ENCODE data around the gene HRG. TPM values are rescaled to one million over a fixed set of nuclear protein-coding genes. Genes with fewer than 3 reads are reported as not detected.
A peak's percentile ranks its signal among the peaks of the same experiment; 100 is the strongest.

HRG gene
- total and polyA plus RNA-seq, 2 experiments from 2014 or later = not detected

DNA sequence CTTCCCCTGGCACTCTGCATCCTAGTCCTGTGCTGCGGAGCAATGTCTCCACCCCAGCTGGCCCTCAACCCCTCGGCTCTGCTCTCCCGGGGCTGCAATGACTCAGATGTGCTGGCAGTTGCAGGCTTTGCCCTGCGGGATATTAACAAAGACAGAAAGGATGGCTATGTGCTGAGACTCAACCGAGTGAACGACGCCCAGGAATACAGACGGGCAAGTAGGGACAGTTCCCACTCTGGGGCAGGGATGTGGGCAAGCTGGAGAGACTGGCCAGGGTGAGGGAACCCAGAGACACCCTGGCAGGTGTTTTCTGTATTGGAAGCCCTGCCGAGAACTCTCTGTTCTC lies 25.4 kb upstream of the HRG start:
- Histone ChIP-seq H3K9me3 (ENCODE audit: low read depth) (no peaks in the 10 kb centered on the region), H3K79me2 (ENCODE audit: insufficient read depth) (no peaks in the 10 kb centered on the region), H3K4me2 (ENCODE audit: unreplicated experiment) (peak overlapping the region; percentile 40), H2AFZ (peak overlapping the region; percentile 23; the same call in 1 of the 2 replicates), H3K27ac (no peak overlapping the region), H3F3A (ENCODE audit: insufficient read depth) (0 out of 2 replicates have a peak, but pooled peaks cover 10% of the 10 kb centered on the region), H4K20me1 (ENCODE audit: insufficient read depth) (no peaks in the 10 kb centered on the region), H3K27me3 (replicated peaks; ENCODE audit: insufficient read depth) (peaks cover 54% of the 10 kb centered on the region), H3K9ac (no peak overlapping the region), H3K36me3 (ENCODE audit: low read depth) (no peaks in the 10 kb centered on the region), H3K9me2 (ENCODE audit: insufficient read depth) (no peaks in the 10 kb centered on the region), H3K4me1 (ENCODE audit: insufficient read depth) (no peaks in the 10 kb centered on the region), H3K4me3 (no peak overlapping the region)
- TF ChIP-seq EZH2phosphoT487 (IDR thresholded peaks at IDR 0.05; ENCODE audit: insufficient read depth, low read depth) (no peak), EZH2 (IDR thresholded peaks at IDR 0.05; ENCODE audit: insufficient read depth, poor library complexity, severe bottlenecking) (no peak)
- DNase-seq = peak; percentile 75
- in situ Hi-C loops (cut with MboI) = no loop called here
- 3% methylated on average over 9 of the region's 9 CpGs for whole genome bisulfite sequencing, 2 experiments (ENCODE audit: low coverage in 1 of 2, low lambda C conversion rate in 2 of 2, missing lambda C conversion rate in 2 of 2)

DNA sequence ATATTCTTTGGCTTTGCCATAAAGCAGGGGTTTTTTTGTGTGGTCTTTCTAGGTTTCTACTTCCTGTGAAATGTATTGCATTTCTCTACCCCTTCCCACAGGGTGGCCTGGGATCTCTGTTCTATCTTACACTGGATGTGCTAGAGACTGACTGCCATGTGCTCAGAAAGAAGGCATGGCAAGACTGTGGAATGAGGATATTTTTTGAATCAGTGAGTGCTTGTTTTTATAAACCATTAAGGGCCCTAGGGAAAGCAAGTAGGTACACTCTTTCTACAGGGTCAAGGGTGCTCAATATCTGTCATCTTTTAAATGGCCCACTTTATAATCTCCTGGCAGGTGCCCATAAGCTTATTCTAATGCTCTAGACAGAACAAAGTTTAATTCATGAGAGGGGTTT lies 24.9 kb upstream of the HRG start:
- in situ Hi-C loops (cut with MboI) = no loop called here
- H3K9me2 ChIP-seq (ENCODE audit: insufficient read depth) = no peaks in the 10 kb centered on the region
- no peaks in the 10 kb centered on the region for H3K4me1 ChIP-seq (ENCODE audit: insufficient read depth)
- peaks cover 54% of the 10 kb centered on the region for H3K27me3 ChIP-seq (replicated peaks; ENCODE audit: insufficient read depth)
- H4K20me1 ChIP-seq (ENCODE audit: insufficient read depth) = no peaks in the 10 kb centered on the region
- DNase-seq = no peak
- peak overlapping the region; percentile 23; the same call in 1 of the 2 replicates for H2AFZ ChIP-seq
- TF ChIP-seq EZH2 (IDR thresholded peaks at IDR 0.05; ENCODE audit: insufficient read depth, poor library complexity, severe bottlenecking) (no peak), EZH2phosphoT487 (IDR thresholded peaks at IDR 0.05; ENCODE audit: insufficient read depth, low read depth) (no peak)
- H3K4me2 ChIP-seq (ENCODE audit: unreplicated experiment) = peak overlapping the region; percentile 40
- no peaks in the 10 kb centered on the region for H3K79me2 ChIP-seq (ENCODE audit: insufficient read depth)
- 0 out of 2 replicates have a peak, but pooled peaks cover 10% of the 10 kb centered on the region for H3F3A ChIP-seq (ENCODE audit: insufficient read depth)
- no peak overlapping the region for H3K9ac ChIP-seq
- H3K36me3 ChIP-seq (ENCODE audit: low read depth) = no peaks in the 10 kb centered on the region
- H3K9me3 ChIP-seq (ENCODE audit: low read depth) = no peaks in the 10 kb centered on the region
- no peak overlapping the region for H3K4me3 ChIP-seq
- no peak overlapping the region for H3K27ac ChIP-seq

DNA sequence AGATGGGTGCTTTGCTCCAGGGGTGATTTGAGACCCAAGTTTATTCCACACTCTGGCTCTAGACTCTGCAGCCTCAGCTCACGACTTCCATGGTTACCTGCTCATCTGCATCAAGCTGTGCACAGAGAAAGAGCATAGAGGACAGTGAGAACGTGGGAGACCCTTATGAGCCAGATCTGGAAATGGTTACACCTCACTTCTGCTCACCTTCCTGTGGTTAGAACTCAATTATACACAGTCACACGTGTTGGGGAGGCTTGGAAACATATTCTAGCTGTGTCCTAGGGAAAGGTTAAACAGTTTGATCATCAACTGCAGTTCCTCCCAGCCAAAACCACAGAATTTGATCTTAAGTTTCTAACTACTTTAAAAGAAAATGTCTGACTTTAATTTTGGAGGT lies 23.8 kb upstream of the HRG start:
- H3K36me3 ChIP-seq (ENCODE audit: low read depth) = no peaks in the 10 kb centered on the region
- in situ Hi-C loops (cut with MboI) = no loop called here
- TF ChIP-seq EZH2 (IDR thresholded peaks at IDR 0.05; ENCODE audit: insufficient read depth, poor library complexity, severe bottlenecking) = no peak
- TF ChIP-seq EZH2phosphoT487 (IDR thresholded peaks at IDR 0.05; ENCODE audit: insufficient read depth, low read depth) = no peak
- no peaks in the 10 kb centered on the region for H4K20me1 ChIP-seq (ENCODE audit: insufficient read depth)
- H3K79me2 ChIP-seq (ENCODE audit: insufficient read depth) = no peaks in the 10 kb centered on the region
- no peak overlapping the region for H3K4me2 ChIP-seq (ENCODE audit: unreplicated experiment)
- H3K27me3 ChIP-seq (replicated peaks; ENCODE audit: insufficient read depth) = peaks cover 53% of the 10 kb centered on the region
- H3K4me1 ChIP-seq (ENCODE audit: insufficient read depth) = no peaks in the 10 kb centered on the region
- no peak overlapping the region for H3K4me3 ChIP-seq
- 0 out of 2 replicates have a peak, but pooled peaks cover 10% of the 10 kb centered on the region for H3F3A ChIP-seq (ENCODE audit: insufficient read depth)
- WGBS, 2 experiments (ENCODE audit: low coverage in 1 of 2, low lambda C conversion rate in 2 of 2, missing lambda C conversion rate in 2 of 2) = 7 to 20% methylated on average over 3 of the region's 3 CpGs
- no peak overlapping the region for H3K9ac ChIP-seq
- DNase-seq = no peak
- no peak overlapping the region for H2AFZ ChIP-seq
- no peak overlapping the region for H3K27ac ChIP-seq
- no peaks in the 10 kb centered on the region for H3K9me3 ChIP-seq (ENCODE audit: low read depth)
- no peaks in the 10 kb centered on the region for H3K9me2 ChIP-seq (ENCODE audit: insufficient read depth)

DNA sequence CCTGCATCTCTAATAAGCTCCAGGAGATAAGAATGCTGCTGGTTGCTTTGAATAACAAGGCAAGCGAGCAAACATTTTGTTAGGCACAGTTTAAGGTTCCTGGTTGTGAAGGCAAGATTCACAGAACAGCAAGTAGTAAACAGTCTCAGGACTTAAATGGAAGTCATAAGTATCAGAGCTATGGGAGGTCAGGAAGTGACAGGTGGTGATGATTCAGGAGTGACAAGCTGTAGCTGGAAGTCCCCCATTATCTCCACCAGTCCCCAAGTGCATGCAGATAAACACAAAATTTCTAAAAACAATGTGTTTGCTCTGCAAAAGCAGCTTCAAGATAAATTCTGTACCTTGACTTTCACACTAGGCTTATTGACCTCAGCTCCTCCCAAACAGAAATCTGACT lies 22.3 kb upstream of the HRG start:
- no peak for DNase-seq
- Histone ChIP-seq H3K9me3 (ENCODE audit: low read depth) (no peaks in the 10 kb centered on the region), H3K4me3 (no peak overlapping the region), H3K4me2 (ENCODE audit: unreplicated experiment) (no peak overlapping the region), H3F3A (ENCODE audit: insufficient read depth) (0 out of 2 replicates have a peak, but pooled peaks cover 10% of the 10 kb centered on the region), H3K4me1 (ENCODE audit: insufficient read depth) (no peaks in the 10 kb centered on the region), H3K36me3 (ENCODE audit: low read depth) (no peaks in the 10 kb centered on the region), H4K20me1 (ENCODE audit: insufficient read depth) (no peaks in the 10 kb centered on the region), H3K27ac (no peak overlapping the region), H2AFZ (no peak overlapping the region), H3K27me3 (replicated peaks; ENCODE audit: insufficient read depth) (peaks cover 52% of the 10 kb centered on the region), H3K9ac (no peak overlapping the region), H3K79me2 (ENCODE audit: insufficient read depth) (no peaks in the 10 kb centered on the region), H3K9me2 (ENCODE audit: insufficient read depth) (no peaks in the 10 kb centered on the region)
- no peak for TF ChIP-seq EZH2phosphoT487 (IDR thresholded peaks at IDR 0.05; ENCODE audit: insufficient read depth, low read depth)
- TF ChIP-seq EZH2 (IDR thresholded peaks at IDR 0.05; ENCODE audit: insufficient read depth, poor library complexity, severe bottlenecking) = no peak
- in situ Hi-C loops (cut with MboI) = no loop called here
- WGBS, 2 experiments (ENCODE audit: low coverage in 1 of 2, low lambda C conversion rate in 2 of 2, missing lambda C conversion rate in 2 of 2) = 57% methylated on average over 1 of the region's 1 CpG

DNA sequence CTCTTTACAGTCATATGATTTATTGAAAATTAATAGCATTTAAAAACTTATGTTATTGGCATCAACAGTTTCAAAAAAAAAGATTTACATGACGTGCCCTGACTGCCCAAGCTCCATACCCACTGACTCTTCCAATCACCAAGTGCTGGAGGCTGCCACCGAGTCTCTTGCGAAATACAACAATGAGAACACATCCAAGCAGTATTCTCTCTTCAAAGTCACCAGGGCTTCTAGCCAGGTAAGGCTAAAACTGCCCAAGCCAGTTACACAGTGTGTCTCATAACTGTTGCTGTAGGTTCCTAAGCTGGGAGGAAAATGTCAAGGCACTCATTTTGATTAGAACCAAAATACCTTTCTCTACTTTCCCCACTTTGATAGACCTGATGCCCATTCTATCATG lies 21.1 kb upstream of the HRG start:
- in situ Hi-C loops (cut with MboI) = no loop called here
- no peaks in the 10 kb centered on the region for H3K4me1 ChIP-seq (ENCODE audit: insufficient read depth)
- 16 to 27% methylated on average over 3 of the region's 3 CpGs for WGBS, 2 experiments (ENCODE audit: low coverage in 1 of 2, low lambda C conversion rate in 2 of 2, missing lambda C conversion rate in 2 of 2)

More for the DNA sequence above, 21.1 kb upstream of the HRG start:
- Histone ChIP-seq H3K27ac (no peak overlapping the region), H4K20me1 (ENCODE audit: insufficient read depth) (no peaks in the 10 kb centered on the region), H2AFZ (no peak overlapping the region), H3K4me3 (no peak overlapping the region), H3K9ac (no peak overlapping the region), H3K79me2 (ENCODE audit: insufficient read depth) (no peaks in the 10 kb centered on the region), H3K9me2 (ENCODE audit: insufficient read depth) (no peaks in the 10 kb centered on the region), H3K36me3 (ENCODE audit: low read depth) (no peaks in the 10 kb centered on the region), H3K9me3 (ENCODE audit: low read depth) (no peaks in the 10 kb centered on the region), H3F3A (ENCODE audit: insufficient read depth) (0 out of 2 replicates have a peak, but pooled peaks cover 10% of the 10 kb centered on the region), H3K4me2 (ENCODE audit: unreplicated experiment) (no peak overlapping the region), H3K27me3 (replicated peaks; ENCODE audit: insufficient read depth) (peaks cover 45% of the 10 kb centered on the region)
- TF ChIP-seq EZH2 (IDR thresholded peaks at IDR 0.05; ENCODE audit: insufficient read depth, poor library complexity, severe bottlenecking) = no peak
- TF ChIP-seq EZH2phosphoT487 (IDR thresholded peaks at IDR 0.05; ENCODE audit: insufficient read depth, low read depth) = no peak
- no peak for DNase-seq

Data from GM23248 (cell line).